K562 (cell line): ENCODE measurements around the gene CREB3L2. TPM values are rescaled to one million over a fixed set of nuclear protein-coding genes. Genes with fewer than 3 reads are reported as not detected.

Source experiments
- AFF1 ChIP-seq, 2 experiments: fragments of 450-650 bp; IDR thresholded peaks; 2 replicates each; pipeline ENCODE4 v1.6.1; 2018; ENCODE audit warnings: mild to moderate bottlenecking in 2 of 2, low read depth in 1 of 2; ENCODE audit not compliant: partially characterized antibody in 2 of 2
- ARID3A ChIP-seq: IDR thresholded peaks from 2 replicates; pipeline ENCODE4 v1.6.1; 2012; ENCODE audit warnings: low read depth, low read length, improper control_type of control experiment, borderline replicate concordance
- BRF1 ChIP-seq: IDR thresholded peaks from 3 replicates; pipeline ENCODE4 v1.6.1; 2011; ENCODE audit warnings: borderline replicate concordance, mild to moderate bottlenecking; ENCODE audit not compliant: insufficient read length; ENCODE audit errors: extremely low read depth
- COPS2 ChIP-seq: fragments of 450-650 bp; conservative IDR thresholded peaks from 2 replicates; pipeline ENCODE4 v1.6.1; 2016; ENCODE audit warnings: mild to moderate bottlenecking, moderate library complexity
- CREM ChIP-seq: IDR thresholded peaks from 2 replicates; pipeline ENCODE4 v1.6.1; 2014; ENCODE audit warnings: antibody characterized with exemption, low read depth
- GABPB1 ChIP-seq: sonication (generic); formaldehyde crosslinking; IDR thresholded peaks from 2 replicates; pipeline ENCODE4 v1.8.0; 2022; ENCODE audit warnings: mild to moderate bottlenecking, missing genetic modification reagents
- HNRNPLL ChIP-seq: fragments of 200-400 bp; formaldehyde crosslinking; IDR thresholded peaks from 2 replicates; pipeline ENCODE4 v1.6.1; 2017; ENCODE audit warnings: low read length, low read depth, mild to moderate bottlenecking; ENCODE audit not compliant: poor library complexity, severe bottlenecking
- MEF2A ChIP-seq: IDR thresholded peaks from 2 replicates; pipeline ENCODE4 v1.6.1; 2011; ENCODE audit warnings: low read depth, mild to moderate bottlenecking, low read length, moderate library complexity; ENCODE audit not compliant: control insufficient read depth
- MYC ChIP-seq, 2 experiments: fragments of 250-450 bp in 1 of 2; sonication (Bioruptor Pico) in 1 of 2; IDR thresholded peaks; 2 replicates each; pipeline versions ENCODE4 v1.5.1 to v1.6.1; 2012 to 2021; ENCODE audit warnings: low read depth in 2 of 2, borderline replicate concordance in 1 of 2, improper control_type of control experiment in 1 of 2, low read length in 1 of 2, mild to moderate bottlenecking in 1 of 2, moderate library complexity in 1 of 2
- NR2C2 ChIP-seq, 2 experiments: fragments of 200-800 bp in 1 of 2; sonication (Bioruptor generic) in 1 of 2; sonication (generic) in 1 of 2; formaldehyde crosslinking in 1 of 2; IDR thresholded peaks; 2 replicates each; pipeline versions ENCODE4 v1.6.1 to v1.8.0; 2016 to 2022; ENCODE audit warnings: mild to moderate bottlenecking in 1 of 2, missing compliant biosample characterization in 1 of 2, missing genetic modification characterization in 1 of 2, missing genetic modification reagents in 1 of 2
- NRF1 ChIP-seq, 2 experiments: fragments of 450-650 bp; IDR thresholded peaks in 1 of 2; conservative IDR thresholded peaks in 1 of 2; 2 replicates each; pipeline ENCODE4 v1.6.1; 2014; ENCODE audit warnings: mild to moderate bottlenecking in 2 of 2
- POLR2AphosphoS5 ChIP-seq: IDR thresholded peaks from 2 replicates; pipeline ENCODE4 v1.6.1; 2011; ENCODE audit warnings: mild to moderate bottlenecking, low read depth, low read length, moderate library complexity; ENCODE audit not compliant: control insufficient read depth, insufficient read depth
- ZNF778 ChIP-seq: fragments of 450-650 bp; formaldehyde crosslinking; IDR thresholded peaks from 2 replicates; pipeline ENCODE4 v1.4.0; 2020; ENCODE audit warnings: mild to moderate bottlenecking, moderate library complexity
- polyA plus RNA-seq, 8 experiments: library from polyadenylated mRNA; depleted of rRNA in 4 of 8; stranded (reverse) in 5 of 8; unstranded in 3 of 8; fragments of >200 nt; fragmentation: Nextera tagmentation in 2 of 8; fragmentation: Illumina TruSeq in 1 of 8; extraction: Ambion mirVana in 2 of 8; extraction: Trizol in 1 of 8; gene quantifications; 2 replicates each; pipeline versions ENCODE4 v1.2.1 to v1.2.3, GENCODE V29; 2011 to 2014; ENCODE audit warnings: inconsistent platforms in 1 of 8, missing spikeins in 1 of 8
- total RNA-seq, 7 experiments: library from RNA; depleted of rRNA in 6 of 7; stranded (reverse); fragments of >200 nt in 6 of 7; fragmentation: Illumina TruSeq in 2 of 7; extraction: Trizol in 2 of 7; gene quantifications; 2 replicates each; pipeline versions ENCODE4 v1.2.1 to v1.2.3, GENCODE V29; 2011 to 2021; ENCODE audit warnings: low replicate concordance in 1 of 7
- TF ChIP-seq, protein P1 (sequence below), 2 experiments: fragments of 200-800 bp in 1 of 2; sonication (Bioruptor generic) in 1 of 2; sonication (generic) in 1 of 2; formaldehyde crosslinking in 1 of 2; IDR thresholded peaks in 1 of 2; conservative IDR thresholded peaks in 1 of 2; 2 replicates each; pipeline versions ENCODE4 v1.5.0 to v1.6.1; 2016 to 2020; ENCODE audit warnings: missing compliant biosample characterization in 1 of 2, missing genetic modification characterization in 1 of 2, missing genetic modification reagents in 1 of 2
- TF ChIP-seq, protein P2 (sequence below): fragments of 250-450 bp; sonication (Bioruptor Pico); IDR thresholded peaks from 2 replicates; pipeline ENCODE4 v1.4.0; 2020; ENCODE audit warnings: mild to moderate bottlenecking, moderate library complexity, borderline replicate concordance

CREB3L2 gene
- total and polyA plus RNA-seq, 9 of the 15 experiments (the other 6 are each of a cell fraction or from before 2014, with no cell fraction given), result 7.1 to 45.6 (median 15.8) TPM

GRCh38 chr7:137992104-137992549 lies 9.8 kb downstream of the CREB3L2 start (continued):
- no peak for TF ChIP-seq ZNF778 (CRISPR knock-in tag)
- TF ChIP-seq ARID3A, result peak; percentile 53; the same call in 1 of the 2 replicates
- TF ChIP-seq BRF1, result no peak
- no peak for TF ChIP-seq MEF2A
- TF ChIP-seq GABPB1 (CRISPR knock-in tag), result no peak
- no peak for TF ChIP-seq HNRNPLL
- no peak for TF ChIP-seq AFF1 (IDR thresholded peaks at IDR 0.05; ENCODE audit: low read depth in 1 of 2, partially characterized antibody in 2 of 2)
- no peak; a peak in 2 of 4 replicates for TF ChIP-seq NRF1 (conservative IDR thresholded peaks at IDR 0.05 in 1 of 2, IDR thresholded peaks at IDR 0.05 in 1 of 2)
- TF ChIP-seq CREM, result peak; percentile 53
- TF ChIP-seq, protein P1, sequence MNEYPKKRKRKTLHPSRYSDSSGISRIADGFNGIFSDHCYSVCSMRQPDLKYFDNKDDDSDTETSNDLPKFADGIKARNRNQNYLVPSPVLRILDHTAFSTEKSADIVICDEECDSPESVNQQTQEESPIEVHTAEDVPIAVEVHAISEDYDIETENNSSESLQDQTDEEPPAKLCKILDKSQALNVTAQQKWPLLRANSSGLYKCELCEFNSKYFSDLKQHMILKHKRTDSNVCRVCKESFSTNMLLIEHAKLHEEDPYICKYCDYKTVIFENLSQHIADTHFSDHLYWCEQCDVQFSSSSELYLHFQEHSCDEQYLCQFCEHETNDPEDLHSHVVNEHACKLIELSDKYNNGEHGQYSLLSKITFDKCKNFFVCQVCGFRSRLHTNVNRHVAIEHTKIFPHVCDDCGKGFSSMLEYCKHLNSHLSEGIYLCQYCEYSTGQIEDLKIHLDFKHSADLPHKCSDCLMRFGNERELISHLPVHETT (CRISPR knock-in tag; conservative IDR thresholded peaks at IDR 0.05 in 1 of 2, IDR thresholded peaks at IDR 0.05 in 1 of 2), result no peak
- no peak for TF ChIP-seq NR2C2 (CRISPR knock-in tag; IDR thresholded peaks at IDR 0.05)
- peak; percentile 81 for TF ChIP-seq NR2C2 (tag; IDR thresholded peaks at IDR 0.05)
- TF ChIP-seq MYC (IDR thresholded peaks at IDR 0.05; ENCODE audit: low read depth, low read length), result no peak; the same call in 1 of the 2 replicates
- TF ChIP-seq MYC (CRISPR knock-in tag; IDR thresholded peaks at IDR 0.05; ENCODE audit: borderline replicate concordance, low read depth), result no peak
- no peak; the same call in 1 of the 2 replicates for TF ChIP-seq POLR2AphosphoS5
- TF ChIP-seq, protein P2, sequence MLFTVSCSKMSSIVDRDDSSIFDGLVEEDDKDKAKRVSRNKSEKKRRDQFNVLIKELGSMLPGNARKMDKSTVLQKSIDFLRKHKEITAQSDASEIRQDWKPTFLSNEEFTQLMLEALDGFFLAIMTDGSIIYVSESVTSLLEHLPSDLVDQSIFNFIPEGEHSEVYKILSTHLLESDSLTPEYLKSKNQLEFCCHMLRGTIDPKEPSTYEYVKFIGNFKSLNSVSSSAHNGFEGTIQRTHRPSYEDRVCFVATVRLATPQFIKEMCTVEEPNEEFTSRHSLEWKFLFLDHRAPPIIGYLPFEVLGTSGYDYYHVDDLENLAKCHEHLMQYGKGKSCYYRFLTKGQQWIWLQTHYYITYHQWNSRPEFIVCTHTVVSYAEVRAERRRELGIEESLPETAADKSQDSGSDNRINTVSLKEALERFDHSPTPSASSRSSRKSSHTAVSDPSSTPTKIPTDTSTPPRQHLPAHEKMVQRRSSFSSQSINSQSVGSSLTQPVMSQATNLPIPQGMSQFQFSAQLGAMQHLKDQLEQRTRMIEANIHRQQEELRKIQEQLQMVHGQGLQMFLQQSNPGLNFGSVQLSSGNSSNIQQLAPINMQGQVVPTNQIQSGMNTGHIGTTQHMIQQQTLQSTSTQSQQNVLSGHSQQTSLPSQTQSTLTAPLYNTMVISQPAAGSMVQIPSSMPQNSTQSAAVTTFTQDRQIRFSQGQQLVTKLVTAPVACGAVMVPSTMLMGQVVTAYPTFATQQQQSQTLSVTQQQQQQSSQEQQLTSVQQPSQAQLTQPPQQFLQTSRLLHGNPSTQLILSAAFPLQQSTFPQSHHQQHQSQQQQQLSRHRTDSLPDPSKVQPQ (CRISPR knock-in tag), result no peak
- TF ChIP-seq COPS2, result no peak
